Activated CD8-positive, alpha-beta memory T cell treated with anti-CD3 and anti-CD28 coated beads, Interleukin-2, amount 50 U/mL, for 4 hours (primary cell): ENCODE results near the gene SSBP2.

Experiments used
- DNase-seq: peaks from one replicate; pipeline ENCODE4 v3.0.0-alpha.2; 2020

The SSBP2 gene

GRCh38 chr5:81751009-81751835 lies at the start of gene SSBP2:
TSS of gene SSBP2 (minus strand) at chr5:81751097. CDS start at chr5:81751042, 55 bp downstream.
- DNase-seq: peak; percentile 99

DNA sequence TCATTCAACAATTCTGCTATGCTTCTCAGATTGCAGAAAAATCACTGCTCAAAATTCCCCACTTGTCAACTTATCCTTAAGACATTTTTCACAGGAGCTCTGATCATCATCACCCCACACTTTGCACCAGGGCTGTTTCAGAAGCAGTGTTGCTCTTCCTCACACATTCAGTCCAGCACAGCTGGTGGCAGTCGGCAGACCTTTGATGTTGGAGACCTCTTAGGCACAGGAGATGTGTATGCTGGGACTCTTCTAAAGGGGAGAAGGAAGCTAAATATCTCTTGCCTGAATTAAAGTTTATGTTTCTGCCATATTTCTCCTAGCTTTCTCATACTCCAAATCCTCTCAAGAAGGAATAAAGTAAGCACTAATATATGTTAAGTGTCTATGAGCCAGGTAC lies 44.8 kb upstream of the SSBP2 start:
- no peak for DNase-seq

GRCh38 chr5:81794226-81794625 lies 43.3 kb upstream of the SSBP2 start:
- no peak for DNase-seq

DNA sequence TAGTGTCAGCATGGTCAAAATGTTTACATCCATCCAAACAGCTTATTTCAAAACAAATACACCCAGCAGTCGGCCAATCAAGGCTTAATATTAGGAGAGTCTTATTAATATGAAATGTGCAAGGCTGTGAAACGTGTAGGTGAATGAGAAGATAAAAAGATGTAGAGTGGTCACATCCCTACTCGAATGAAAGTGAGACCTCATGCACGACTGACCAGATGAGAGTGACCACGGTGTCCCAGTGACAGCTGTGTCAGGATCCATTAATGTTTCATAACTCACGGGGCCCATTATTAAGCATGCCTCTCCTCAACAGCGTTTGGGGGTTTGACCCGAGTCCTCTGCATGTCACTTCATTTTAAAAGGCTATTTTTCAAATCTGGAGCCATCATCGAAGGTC lies 39.4 kb upstream of the SSBP2 start:
- DNase-seq: no peak

DNA sequence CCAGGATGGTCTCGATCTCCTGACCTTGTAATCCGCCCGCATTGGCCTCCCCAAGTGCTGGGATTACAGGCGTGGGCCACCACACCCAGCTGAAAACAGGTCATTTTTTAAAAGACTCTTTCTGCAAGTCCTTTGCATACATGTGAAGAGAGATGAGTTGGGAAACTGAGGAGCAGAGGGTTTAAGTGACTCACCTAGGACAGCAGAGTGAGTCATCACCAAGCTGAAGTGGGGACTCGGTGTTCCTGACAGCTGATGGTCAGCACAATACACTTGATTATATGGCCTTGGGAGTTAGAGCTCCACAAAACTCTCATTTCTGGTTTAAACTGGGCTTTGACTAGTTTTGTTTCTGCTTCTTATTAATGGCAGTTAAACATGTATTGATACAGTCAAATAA lies 38.1 kb upstream of the SSBP2 start:
- no peak for DNase-seq

GRCh38 chr5:81788329-81788728 lies 37.4 kb upstream of the SSBP2 start:
- no peak for DNase-seq

DNA sequence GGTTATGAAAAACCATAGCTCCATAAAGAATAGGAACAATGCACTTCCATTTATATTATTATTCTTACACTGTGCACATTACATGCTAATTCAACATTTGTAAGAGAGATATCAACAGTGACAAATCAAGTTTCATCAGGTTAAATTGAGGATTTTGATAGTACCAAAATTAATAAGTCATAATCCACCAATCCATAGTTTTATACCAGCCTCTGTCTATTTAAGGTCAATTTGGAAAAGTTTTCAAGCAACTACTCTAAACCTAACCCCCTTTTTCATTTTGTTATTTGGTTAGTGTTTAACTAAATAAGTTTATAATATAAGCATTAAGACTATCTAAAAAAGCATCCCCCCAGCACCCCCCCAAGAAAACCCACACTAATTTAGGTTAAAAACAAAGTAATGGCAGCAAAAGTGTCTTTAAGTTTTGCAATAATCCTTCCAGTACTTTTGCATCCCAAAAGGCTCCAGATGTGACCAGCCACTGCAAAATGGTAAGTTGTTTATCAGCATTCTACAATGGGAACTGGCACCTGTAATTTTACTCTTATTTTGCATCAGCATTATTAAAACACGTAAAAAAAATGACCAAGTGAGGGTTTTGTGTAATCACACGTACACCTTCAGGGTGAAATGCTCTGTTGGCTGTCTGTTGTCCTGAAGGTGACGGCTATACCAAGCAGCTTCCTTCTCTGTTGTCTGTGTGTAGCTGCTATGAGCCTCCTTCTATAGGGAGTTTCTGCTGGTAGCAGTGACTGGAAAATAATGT lies 36.8 kb upstream of the SSBP2 start:
- no peak for DNase-seq

GRCh38 chr5:81786991-81787390 lies 36.1 kb upstream of the SSBP2 start:
- DNase-seq: no peak

DNA sequence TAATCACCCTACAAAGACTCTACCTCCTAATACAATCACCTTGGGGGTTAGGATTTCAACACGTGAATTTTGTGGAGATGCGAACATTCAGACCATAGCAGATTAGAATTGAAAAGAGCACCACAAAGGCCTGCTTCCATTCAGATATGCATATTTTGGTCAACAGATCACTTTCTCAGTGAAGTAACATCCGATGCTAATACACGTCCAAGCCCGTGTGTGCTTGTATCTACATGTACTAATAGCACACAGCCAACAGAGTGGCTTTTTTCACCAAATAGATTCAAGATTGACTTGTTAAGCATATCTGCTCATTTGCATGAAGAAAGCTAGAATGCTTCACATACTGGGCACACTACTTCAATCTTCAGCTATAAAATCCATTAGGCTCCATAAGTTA lies 35.6 kb upstream of the SSBP2 start:
- no peak for DNase-seq

DNA sequence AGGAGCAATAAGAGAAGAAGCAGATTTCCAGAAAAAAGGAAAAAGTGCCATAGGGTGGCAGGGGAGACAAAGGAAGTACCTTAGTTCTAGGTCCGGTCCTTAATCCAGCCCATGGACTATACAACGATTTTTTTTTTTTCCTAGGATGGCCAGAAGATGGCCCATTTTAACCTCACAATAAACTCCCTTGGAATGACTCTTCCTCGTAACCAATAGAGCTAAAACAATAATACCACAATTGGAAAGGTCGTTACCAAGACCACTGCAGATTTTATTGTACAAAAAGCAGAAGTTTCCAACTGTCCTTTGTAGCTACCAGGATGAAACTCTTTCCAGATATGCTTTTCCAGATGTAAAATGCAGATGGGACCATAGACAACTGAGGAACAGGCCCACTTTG lies 34.4 kb upstream of the SSBP2 start:
- DNase-seq: no peak

- no peak for DNase-seq
These were observed 32.5 kb upstream of the SSBP2 start for GRCh38 chr5:81783401-81783800.

DNA sequence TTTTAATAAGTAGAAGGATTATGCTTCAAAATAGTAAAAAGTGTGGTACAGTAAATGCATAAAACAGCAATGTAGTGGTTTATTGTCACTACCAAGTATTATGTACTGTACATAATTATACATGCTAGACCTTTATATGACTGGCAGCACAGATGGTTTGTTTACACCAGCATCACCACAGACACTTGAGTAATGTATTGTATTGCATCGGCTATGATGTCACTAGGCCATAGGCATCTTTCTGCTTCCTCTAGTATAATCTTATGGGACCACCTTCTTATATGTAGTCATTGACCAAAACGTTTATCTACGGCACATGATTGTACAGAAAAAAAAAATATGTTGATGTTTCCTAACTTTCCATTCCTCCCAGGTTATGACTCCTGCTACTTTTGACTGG lies 31.9 kb upstream of the SSBP2 start:
- DNase-seq: no peak

DNA sequence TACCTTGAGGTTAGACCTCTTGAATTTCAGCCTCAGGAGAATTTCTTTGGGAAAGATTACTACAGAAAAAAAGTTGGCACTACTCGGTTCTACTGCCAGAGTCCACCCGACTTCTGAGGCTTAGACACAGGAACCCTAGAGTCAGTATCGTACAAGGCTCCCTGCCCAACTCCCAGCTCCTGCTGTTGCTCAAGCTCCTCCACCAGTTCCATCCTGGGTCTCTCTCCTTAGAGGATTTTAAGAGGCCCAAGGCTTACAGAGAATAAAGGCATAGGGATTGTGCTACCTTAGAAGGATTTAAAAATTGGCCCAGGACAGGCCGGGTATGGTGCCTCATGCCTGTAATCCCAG lies 29.0 kb upstream of the SSBP2 start:
- no peak for DNase-seq

DNA sequence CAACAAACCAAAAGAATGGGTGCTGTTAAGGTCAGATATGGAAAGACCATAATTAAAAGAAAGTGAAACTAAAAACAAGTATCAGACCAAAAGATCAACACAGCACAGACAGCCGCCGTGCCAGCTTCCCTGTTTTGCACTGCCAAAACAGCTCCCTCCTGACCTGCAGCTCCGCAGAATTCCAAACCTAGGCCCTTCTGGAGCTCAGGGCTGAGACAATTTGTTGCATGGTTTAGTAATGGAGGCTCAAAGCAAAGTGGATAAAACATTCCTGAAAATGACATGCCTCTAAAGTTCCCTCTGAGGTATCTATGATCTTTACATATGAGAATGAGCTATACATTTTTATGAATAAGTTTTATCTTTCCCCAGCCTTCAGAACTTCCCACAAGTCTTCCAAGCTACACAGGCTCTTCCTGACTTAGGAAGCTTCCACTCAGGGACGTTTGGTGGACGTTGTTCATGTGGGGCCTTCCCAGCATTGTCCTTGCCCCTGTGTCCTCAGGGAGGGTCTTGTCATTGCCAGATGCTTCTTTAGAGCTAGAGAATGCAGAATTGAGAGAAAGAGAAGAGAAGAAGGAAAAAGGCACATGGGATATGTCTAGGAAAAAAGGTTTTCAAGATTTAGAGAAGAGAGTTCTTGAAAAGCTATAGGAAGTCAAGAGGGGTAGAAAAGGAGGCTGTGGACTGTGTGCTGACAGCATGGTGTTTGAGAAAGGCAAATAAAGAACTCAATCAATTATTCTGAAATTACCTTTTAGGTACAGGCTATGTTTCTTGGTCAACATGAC lies 28.4 kb upstream of the SSBP2 start:
- DNase-seq: peak; percentile 20

- DNase-seq: no peak
These were observed 27.7 kb upstream of the SSBP2 start for GRCh38 chr5:81778642-81779041.

GRCh38 chr5:81776258-81776657 lies 25.4 kb upstream of the SSBP2 start:
- no peak for DNase-seq

DNA sequence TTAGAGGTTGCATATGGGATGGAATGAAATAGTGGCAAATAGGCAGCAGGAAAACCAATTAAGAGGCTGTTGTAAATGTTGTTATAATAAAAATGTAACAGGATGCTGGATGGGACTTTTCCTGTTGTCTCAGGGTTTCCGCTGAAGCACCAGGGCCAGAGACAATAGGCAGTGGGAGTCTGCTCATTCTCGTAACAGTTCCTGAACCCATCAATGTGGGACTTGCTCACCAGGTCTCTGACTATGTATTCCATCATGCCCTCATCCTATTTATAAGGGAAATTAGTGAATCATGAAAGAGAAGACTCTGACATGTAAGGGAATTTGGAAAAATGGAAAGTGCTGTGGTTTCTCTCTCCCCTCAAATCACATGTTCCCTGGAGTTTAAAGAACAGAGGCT lies 23.5 kb upstream of the SSBP2 start:
- DNase-seq: no peak

DNA sequence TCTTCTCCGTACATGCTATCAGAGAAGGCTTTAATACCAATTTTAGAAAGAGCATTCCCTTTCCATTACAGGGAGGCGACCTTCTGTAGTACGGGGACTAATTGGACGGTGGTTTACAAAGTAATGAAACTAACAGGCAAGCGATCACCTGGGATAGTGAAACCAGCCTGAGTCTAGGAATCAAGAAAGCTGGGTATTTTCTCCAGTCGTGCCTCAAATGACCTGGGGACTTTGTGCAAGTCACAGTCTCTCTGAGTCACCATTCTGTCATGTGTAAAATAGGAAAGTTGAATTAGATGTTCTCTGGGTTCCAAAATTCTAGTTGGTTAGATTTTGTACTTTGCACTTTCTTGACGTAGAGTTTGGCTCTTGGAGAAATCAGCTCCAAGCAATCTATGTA lies 22.7 kb upstream of the SSBP2 start:
- DNase-seq: no peak

GRCh38 chr5:81773161-81773560 lies 22.3 kb upstream of the SSBP2 start:
- DNase-seq: no peak

- DNase-seq: no peak
These were observed 21.6 kb upstream of the SSBP2 start for GRCh38 chr5:81772488-81772887.

- DNase-seq: no peak
These were observed 18.1 kb upstream of the SSBP2 start for GRCh38 chr5:81768935-81769452.

- no peak for DNase-seq
These were observed 17.0 kb upstream of the SSBP2 start for GRCh38 chr5:81767938-81768337.

- DNase-seq: no peak
These were observed 16.2 kb upstream of the SSBP2 start for GRCh38 chr5:81767097-81767496.
